ENCODE measurements around the gene KLHL1.

DNA sequence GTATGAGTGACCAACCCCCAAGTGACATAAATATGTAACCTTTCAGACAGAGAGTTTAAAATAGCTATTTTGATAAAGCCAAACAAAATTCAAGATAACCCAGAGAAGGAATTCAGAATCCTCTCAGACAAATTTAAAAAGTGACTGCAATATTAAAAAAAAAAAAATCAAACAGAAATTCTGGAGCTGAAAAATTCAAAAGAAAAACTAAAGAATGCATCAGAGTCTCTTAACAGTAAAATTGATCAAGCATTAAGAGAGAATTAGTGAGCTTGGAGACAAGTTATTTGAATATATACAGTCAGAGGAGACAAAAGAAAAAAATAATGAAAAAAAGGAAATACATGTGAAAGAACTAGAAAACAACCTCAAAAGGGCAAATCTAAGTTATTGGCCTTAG is 53.7 kb downstream of the KLHL1 start:
- TF ChIP-seq, protein P1, sequence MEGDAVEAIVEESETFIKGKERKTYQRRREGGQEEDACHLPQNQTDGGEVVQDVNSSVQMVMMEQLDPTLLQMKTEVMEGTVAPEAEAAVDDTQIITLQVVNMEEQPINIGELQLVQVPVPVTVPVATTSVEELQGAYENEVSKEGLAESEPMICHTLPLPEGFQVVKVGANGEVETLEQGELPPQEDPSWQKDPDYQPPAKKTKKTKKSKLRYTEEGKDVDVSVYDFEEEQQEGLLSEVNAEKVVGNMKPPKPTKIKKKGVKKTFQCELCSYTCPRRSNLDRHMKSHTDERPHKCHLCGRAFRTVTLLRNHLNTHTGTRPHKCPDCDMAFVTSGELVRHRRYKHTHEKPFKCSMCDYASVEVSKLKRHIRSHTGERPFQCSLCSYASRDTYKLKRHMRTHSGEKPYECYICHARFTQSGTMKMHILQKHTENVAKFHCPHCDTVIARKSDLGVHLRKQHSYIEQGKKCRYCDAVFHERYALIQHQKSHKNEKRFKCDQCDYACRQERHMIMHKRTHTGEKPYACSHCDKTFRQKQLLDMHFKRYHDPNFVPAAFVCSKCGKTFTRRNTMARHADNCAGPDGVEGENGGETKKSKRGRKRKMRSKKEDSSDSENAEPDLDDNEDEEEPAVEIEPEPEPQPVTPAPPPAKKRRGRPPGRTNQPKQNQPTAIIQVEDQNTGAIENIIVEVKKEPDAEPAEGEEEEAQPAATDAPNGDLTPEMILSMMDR (IDR thresholded peaks at IDR 0.05), result no peak
- TF ChIP-seq POLR2A (IDR thresholded peaks at IDR 0.05), result no peak

Measured in adrenal gland (tissue), 5 donors.